Stimulated activated CD8-positive, alpha-beta memory T cell treated with anti-CD3 and anti-CD28 coated beads, Interleukin-4, amount 100 ng/mL, for 24 hours (primary cell): ENCODE measurements around the gene ACBD5.
"Not testable (repeated sequence)": the region's sequence is repeated elsewhere in the genome, so short reads cannot be mapped to it uniquely, and the experiment has no call there.

ENCODE experiments used
- DNase-seq: peaks from one replicate; pipeline ENCODE4 v3.0.0-alpha.2; 2020; ENCODE audit warnings: low read depth

The ACBD5 gene

GRCh38 chr10:27241010-27241651 is 534 bp upstream of the ACBD5 start:
- no peak for DNase-seq

GRCh38 chr10:27237531-27237930 is 3.1 kb downstream of the ACBD5 start:
- not testable (repeated sequence) for DNase-seq

- not testable (repeated sequence) for DNase-seq
Measured at GRCh38 chr10:27236589-27237128, 3.9 kb downstream of the ACBD5 start.

GRCh38 chr10:27235706-27236105 is 4.9 kb downstream of the ACBD5 start:
- no peak for DNase-seq

- no peak for DNase-seq
Measured at GRCh38 chr10:27230022-27230421, 10.6 kb downstream of the ACBD5 start.

- no peak for DNase-seq
Measured at GRCh38 chr10:27225642-27226257, 14.8 kb downstream of the ACBD5 start.

GRCh38 chr10:27225011-27225590 is 15.5 kb downstream of the ACBD5 start:
- peak; percentile 11 for DNase-seq

GRCh38 chr10:27223964-27224363 is 16.6 kb downstream of the ACBD5 start:
- no peak for DNase-seq

GRCh38 chr10:27207350-27207749 is 33.2 kb downstream of the ACBD5 start:
- DNase-seq = no peak

- no peak for DNase-seq
Measured at GRCh38 chr10:27203806-27204205, 36.8 kb downstream of the ACBD5 start.

GRCh38 chr10:27197980-27198620 is 42.5 kb downstream of the ACBD5 start:
- no peak for DNase-seq

GRCh38 chr10:27192284-27192683 is 48.3 kb downstream of the ACBD5 start:
- DNase-seq = no peak

- DNase-seq = no peak
Measured at GRCh38 chr10:27190508-27190907, 50.1 kb downstream of the ACBD5 start.

- DNase-seq = no peak
Measured at GRCh38 chr10:27188897-27189296, 51.7 kb downstream of the ACBD5 start.

GRCh38 chr10:27188259-27188658 is 52.3 kb downstream of the ACBD5 start:
- no peak for DNase-seq

GRCh38 chr10:27169849-27170248 is 70.7 kb downstream of the ACBD5 start:
- no peak for DNase-seq

GRCh38 chr10:27158421-27158820 is 82.2 kb downstream of the ACBD5 start:
- DNase-seq = no peak

GRCh38 chr10:27157150-27157549 is 83.4 kb downstream of the ACBD5 start:
- DNase-seq = no peak

- not testable (repeated sequence) for DNase-seq
Measured at GRCh38 chr10:27156566-27156965, 84.0 kb downstream of the ACBD5 start.

GRCh38 chr10:27155066-27155754 is 85.4 kb downstream of the ACBD5 start, which contains the start of gene MASTL:
Gene MASTL (plus strand): TSS chr10:27155352. CDS start chr10:27155427, 75 bp downstream.
- peak; percentile 90 for DNase-seq

- no peak for DNase-seq
Measured at GRCh38 chr10:27153845-27154193, 86.8 kb downstream of the ACBD5 start.

- no peak for DNase-seq
Measured at GRCh38 chr10:27153329-27153728, 87.3 kb downstream of the ACBD5 start.
